ENCODE measurements around the gene MVK.
A peak's percentile ranks its signal among the peaks of the same experiment; 100 is the strongest.

MVK gene

GRCh38 chr12:109573029-109573913 lies at the start of gene MVK, which contains the start of gene MMAB:
Gene MVK, plus strand, starts transcription at chr12:109573794. Its CDS starts 1,029 bp downstream, at chr12:109574823.
Gene MMAB, minus strand, starts transcription at chr12:109573504. Its CDS starts 24 bp downstream, at chr12:109573480.
- peak within 1 kb of the TSS; percentile 95 for H3K4me3 ChIP-seq (ENCODE audit: low read length)
- H3K27me3 ChIP-seq (replicated peaks; ENCODE audit: control insufficient read depth, insufficient read depth, low read length): no peaks in the 10 kb centered on the region
- DNase-seq (ENCODE audit: low read depth): peak; percentile 99
- peak within 1 kb of the TSS; percentile 93 for H3K9ac ChIP-seq (ENCODE audit: low read length)
- peaks cover 49% of the 10 kb centered on the region for H3K36me3 ChIP-seq (ENCODE audit: control insufficient read depth, insufficient read depth, low read length, severe bottlenecking)
- no peaks in the 10 kb centered on the region for H3K9me3 ChIP-seq (ENCODE audit: control insufficient read depth, low read length)
- H3K4me1 ChIP-seq (ENCODE audit: control insufficient read depth, insufficient read depth, low read length): peaks cover 20% of the 10 kb centered on the region

GRCh38 chr12:109524466-109525278 lies 48.9 kb upstream of the MVK start:
- H3K27me3 ChIP-seq (replicated peaks; ENCODE audit: control insufficient read depth, insufficient read depth, low read length): no peaks in the 10 kb centered on the region
- H3K36me3 ChIP-seq (ENCODE audit: control insufficient read depth, insufficient read depth, low read length, severe bottlenecking): peaks cover 86% of the 10 kb centered on the region

GRCh38 chr12:109525279-109525585 lies 48.4 kb upstream of the MVK start:
- no peaks in the 10 kb centered on the region for H3K27me3 ChIP-seq (replicated peaks; ENCODE audit: control insufficient read depth, insufficient read depth, low read length)
- no peaks in the 10 kb centered on the region for H3K4me1 ChIP-seq (ENCODE audit: control insufficient read depth, insufficient read depth, low read length)
- H3K4me3 ChIP-seq (ENCODE audit: low read length): no peak overlapping the region
- no peaks in the 10 kb centered on the region for H3K9me3 ChIP-seq (ENCODE audit: control insufficient read depth, low read length)
- no peak overlapping the region for H3K9ac ChIP-seq (ENCODE audit: low read length)
- peaks cover 85% of the 10 kb centered on the region for H3K36me3 ChIP-seq (ENCODE audit: control insufficient read depth, insufficient read depth, low read length, severe bottlenecking)
- DNase-seq (ENCODE audit: low read depth): no peak

More at GRCh38 chr12:109524466-109525278, 48.9 kb upstream of the MVK start:
- Histone ChIP-seq H3K4me3 (ENCODE audit: low read length) (no peak overlapping the region), H3K9ac (ENCODE audit: low read length) (no peak overlapping the region), H3K9me3 (ENCODE audit: control insufficient read depth, low read length) (no peaks in the 10 kb centered on the region), H3K4me1 (ENCODE audit: control insufficient read depth, insufficient read depth, low read length) (peaks cover 2% of the 10 kb centered on the region)
- no peak for DNase-seq (ENCODE audit: low read depth)

GRCh38 chr12:109527489-109528123 lies 46.0 kb upstream of the MVK start:
- DNase-seq (ENCODE audit: low read depth): no peak
- no peaks in the 10 kb centered on the region for H3K4me1 ChIP-seq (ENCODE audit: control insufficient read depth, insufficient read depth, low read length)
- H3K9ac ChIP-seq (ENCODE audit: low read length): no peak overlapping the region
- H3K27me3 ChIP-seq (replicated peaks; ENCODE audit: control insufficient read depth, insufficient read depth, low read length): no peaks in the 10 kb centered on the region
- no peaks in the 10 kb centered on the region for H3K9me3 ChIP-seq (ENCODE audit: control insufficient read depth, low read length)
- H3K36me3 ChIP-seq (ENCODE audit: control insufficient read depth, insufficient read depth, low read length, severe bottlenecking): peaks cover 77% of the 10 kb centered on the region
- no peak overlapping the region for H3K4me3 ChIP-seq (ENCODE audit: low read length)

GRCh38 chr12:109529691-109530640 lies 43.6 kb upstream of the MVK start:
- Histone ChIP-seq H3K4me3 (ENCODE audit: low read length) (no peak overlapping the region), H3K9me3 (ENCODE audit: control insufficient read depth, low read length) (no peaks in the 10 kb centered on the region)

GRCh38 chr12:109531411-109531810 lies 42.2 kb upstream of the MVK start:
- no peak for DNase-seq (ENCODE audit: low read depth)
- H3K4me1 ChIP-seq (ENCODE audit: control insufficient read depth, insufficient read depth, low read length): no peaks in the 10 kb centered on the region
- no peak overlapping the region for H3K4me3 ChIP-seq (ENCODE audit: low read length)
- no peaks in the 10 kb centered on the region for H3K9me3 ChIP-seq (ENCODE audit: control insufficient read depth, low read length)
- no peaks in the 10 kb centered on the region for H3K27me3 ChIP-seq (replicated peaks; ENCODE audit: control insufficient read depth, insufficient read depth, low read length)
- no peak overlapping the region for H3K9ac ChIP-seq (ENCODE audit: low read length)
- H3K36me3 ChIP-seq (ENCODE audit: control insufficient read depth, insufficient read depth, low read length, severe bottlenecking): peaks cover 68% of the 10 kb centered on the region

More at GRCh38 chr12:109529691-109530640, 43.6 kb upstream of the MVK start:
- H3K4me1 ChIP-seq (ENCODE audit: control insufficient read depth, insufficient read depth, low read length): no peaks in the 10 kb centered on the region
- no peaks in the 10 kb centered on the region for H3K27me3 ChIP-seq (replicated peaks; ENCODE audit: control insufficient read depth, insufficient read depth, low read length)
- peaks cover 71% of the 10 kb centered on the region for H3K36me3 ChIP-seq (ENCODE audit: control insufficient read depth, insufficient read depth, low read length, severe bottlenecking)
- no peak for DNase-seq (ENCODE audit: low read depth)
- H3K9ac ChIP-seq (ENCODE audit: low read length): no peak overlapping the region

GRCh38 chr12:109532721-109533486 lies 40.7 kb upstream of the MVK start:
- H3K36me3 ChIP-seq (ENCODE audit: control insufficient read depth, insufficient read depth, low read length, severe bottlenecking): peaks cover 55% of the 10 kb centered on the region
- no peak overlapping the region for H3K9ac ChIP-seq (ENCODE audit: low read length)
- H3K4me3 ChIP-seq (ENCODE audit: low read length): no peak overlapping the region
- no peaks in the 10 kb centered on the region for H3K27me3 ChIP-seq (replicated peaks; ENCODE audit: control insufficient read depth, insufficient read depth, low read length)
- no peak for DNase-seq (ENCODE audit: low read depth)
- H3K4me1 ChIP-seq (ENCODE audit: control insufficient read depth, insufficient read depth, low read length): no peaks in the 10 kb centered on the region
- H3K9me3 ChIP-seq (ENCODE audit: control insufficient read depth, low read length): no peaks in the 10 kb centered on the region

- no peak for DNase-seq (ENCODE audit: low read depth)
- Histone ChIP-seq H3K9ac (ENCODE audit: low read length) (no peak overlapping the region), H3K4me3 (ENCODE audit: low read length) (no peak overlapping the region), H3K4me1 (ENCODE audit: control insufficient read depth, insufficient read depth, low read length) (no peaks in the 10 kb centered on the region), H3K36me3 (ENCODE audit: control insufficient read depth, insufficient read depth, low read length, severe bottlenecking) (peaks cover 52% of the 10 kb centered on the region), H3K27me3 (replicated peaks; ENCODE audit: control insufficient read depth, insufficient read depth, low read length) (no peaks in the 10 kb centered on the region), H3K9me3 (ENCODE audit: control insufficient read depth, low read length) (no peaks in the 10 kb centered on the region)
Observed at GRCh38 chr12:109533487-109533740, 40.2 kb upstream of the MVK start.

DNA sequence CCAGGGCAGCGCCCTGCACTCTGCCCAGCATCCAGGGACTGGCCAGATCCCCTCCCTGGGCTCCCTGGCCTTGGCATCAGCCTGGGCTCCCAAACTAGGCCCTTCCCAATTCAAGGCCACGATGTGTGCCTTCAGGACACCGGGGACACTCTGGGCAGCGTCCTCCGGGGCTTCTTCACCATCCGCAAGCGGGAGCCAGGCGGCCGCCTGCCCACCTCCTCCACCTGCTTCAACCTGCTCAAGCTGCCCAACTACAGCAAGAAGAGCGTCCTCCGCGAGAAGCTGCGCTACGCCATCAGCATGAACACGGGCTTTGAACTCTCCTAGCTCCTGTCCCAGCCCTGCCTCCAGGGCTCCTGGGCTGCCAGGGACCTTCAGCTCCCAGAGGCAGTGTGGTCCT lies 39.1 kb upstream of the MVK start:
- Histone ChIP-seq H3K9me3 (ENCODE audit: control insufficient read depth, low read length) (no peaks in the 10 kb centered on the region), H3K27me3 (replicated peaks; ENCODE audit: control insufficient read depth, insufficient read depth, low read length) (no peaks in the 10 kb centered on the region), H3K36me3 (ENCODE audit: control insufficient read depth, insufficient read depth, low read length, severe bottlenecking) (peaks cover 47% of the 10 kb centered on the region), H3K4me1 (ENCODE audit: control insufficient read depth, insufficient read depth, low read length) (no peaks in the 10 kb centered on the region), H3K4me3 (ENCODE audit: low read length) (no peak overlapping the region), H3K9ac (ENCODE audit: low read length) (no peak overlapping the region)
- DNase-seq (ENCODE audit: low read depth): no peak

- Histone ChIP-seq H3K36me3 (ENCODE audit: control insufficient read depth, insufficient read depth, low read length, severe bottlenecking) (peaks cover 40% of the 10 kb centered on the region), H3K4me3 (ENCODE audit: low read length) (no peak overlapping the region), H3K9me3 (ENCODE audit: control insufficient read depth, low read length) (no peaks in the 10 kb centered on the region), H3K9ac (ENCODE audit: low read length) (no peak overlapping the region), H3K4me1 (ENCODE audit: control insufficient read depth, insufficient read depth, low read length) (peaks cover 4% of the 10 kb centered on the region), H3K27me3 (replicated peaks; ENCODE audit: control insufficient read depth, insufficient read depth, low read length) (no peaks in the 10 kb centered on the region)
- DNase-seq (ENCODE audit: low read depth): no peak
Observed at GRCh38 chr12:109535231-109535862, 38.2 kb upstream of the MVK start.
